RWPE2 (cell line): Measurements from ENCODE around the gene PAXX.

ENCODE experiments used
- ATAC-seq: fragments of 200-7000 bp; cut with Tn5 transposase; 3 replicates; pipeline ENCODE4 v1.9.1; 2021; ENCODE audit warnings: low read depth
- DNase-seq: peaks from one replicate; pipeline ENCODE4 v3.0.0-alpha.2; 2020; ENCODE audit warnings: low spot score
- H3K27ac ChIP-seq: fragments of 450-650 bp; 2 replicates; pipeline ENCODE4 v1.5.1; 2017; ENCODE audit warnings: mild to moderate bottlenecking; ENCODE audit not compliant: poor library complexity, severe bottlenecking
- H3K27me3 ChIP-seq: fragments of 250-450 bp; sonication (Bioruptor Pico); 2 replicates; pipeline ENCODE4 v1.5.1; 2021; ENCODE audit warnings: mild to moderate bottlenecking, moderate library complexity; ENCODE audit not compliant: insufficient read depth, poor library complexity, severe bottlenecking
- H3K36me3 ChIP-seq: fragments of 250-450 bp; sonication (Bioruptor Pico); 2 replicates; pipeline ENCODE4 v1.5.1; 2020; ENCODE audit warnings: low read depth, mild to moderate bottlenecking, moderate library complexity
- H3K4me1 ChIP-seq: fragments of 250-450 bp; sonication (Bioruptor Pico); 2 replicates; pipeline ENCODE4 v1.5.1; 2021; ENCODE audit warnings: mild to moderate bottlenecking, moderate library complexity; ENCODE audit not compliant: insufficient read depth, poor library complexity, severe bottlenecking
- H3K4me3 ChIP-seq: fragments of 250-450 bp; sonication (Bioruptor Pico); 2 replicates; pipeline ENCODE4 v1.5.1; 2021; ENCODE audit warnings: mild to moderate bottlenecking, moderate library complexity; ENCODE audit not compliant: severe bottlenecking
- H3K9me3 ChIP-seq: fragments of 250-450 bp; sonication (Bioruptor Pico); 2 replicates; pipeline ENCODE4 v1.5.1; 2021; ENCODE audit warnings: mild to moderate bottlenecking, moderate library complexity; ENCODE audit not compliant: severe bottlenecking
- CTCF ChIP-seq: fragments of 450-650 bp; IDR thresholded peaks from one replicate; pipeline ENCODE4 v1.5.1; 2017; ENCODE audit warnings: mild to moderate bottlenecking, moderate library complexity; ENCODE audit not compliant: poor library complexity, severe bottlenecking

Gene PAXX

GRCh38 chr9:137037483-137037882, 45.3 kb downstream of the PAXX start:
- Histone ChIP-seq H3K4me3 (no peak overlapping the region), H3K27ac (no peak overlapping the region)

GRCh38 chr9:137038916-137039315, 46.7 kb downstream of the PAXX start:
- DNase-seq = no peak
- TF ChIP-seq CTCF = no peak

More at GRCh38 chr9:137037483-137037882, 45.3 kb downstream of the PAXX start:
- H3K27me3 ChIP-seq = no peaks in the 10 kb centered on the region
- no peak for TF ChIP-seq CTCF
- ATAC-seq (no peak), DNase-seq (no peak)
- peaks cover 9% of the 10 kb centered on the region for H3K36me3 ChIP-seq
- H3K9me3 ChIP-seq = no peaks in the 10 kb centered on the region
- peaks cover 4% of the 10 kb centered on the region for H3K4me1 ChIP-seq

GRCh38 chr9:137039611-137040366, 47.6 kb downstream of the PAXX start:
- DNase-seq (no peak), ATAC-seq (no peak)

More at GRCh38 chr9:137038916-137039315, 46.7 kb downstream of the PAXX start:
- Histone ChIP-seq H3K36me3 (peaks cover 9% of the 10 kb centered on the region), H3K4me1 (peaks cover 4% of the 10 kb centered on the region), H3K4me3 (no peak overlapping the region), H3K27me3 (no peaks in the 10 kb centered on the region), H3K27ac (no peak overlapping the region), H3K9me3 (no peaks in the 10 kb centered on the region)
- ATAC-seq = no peak

GRCh38 chr9:137040568-137040967, 48.3 kb downstream of the PAXX start:
- Histone ChIP-seq H3K4me1 (no peaks in the 10 kb centered on the region), H3K27ac (no peak overlapping the region), H3K9me3 (no peaks in the 10 kb centered on the region), H3K36me3 (peaks cover 9% of the 10 kb centered on the region), H3K4me3 (no peak overlapping the region), H3K27me3 (no peaks in the 10 kb centered on the region)
- TF ChIP-seq CTCF = no peak
- DNase-seq (no peak), ATAC-seq (no peak)

More at GRCh38 chr9:137039611-137040366, 47.6 kb downstream of the PAXX start:
- Histone ChIP-seq H3K27me3 (no peaks in the 10 kb centered on the region), H3K36me3 (peaks cover 9% of the 10 kb centered on the region), H3K4me1 (peaks cover under 1% of the 10 kb centered on the region), H3K27ac (no peak overlapping the region), H3K4me3 (no peak overlapping the region), H3K9me3 (no peaks in the 10 kb centered on the region)
- no peak for TF ChIP-seq CTCF

- no peaks in the 10 kb centered on the region for H3K4me1 ChIP-seq
- no peak for TF ChIP-seq CTCF
Observed at GRCh38 chr9:137041124-137041523, 48.9 kb downstream of the PAXX start.

More at GRCh38 chr9:137041124-137041523, 48.9 kb downstream of the PAXX start:
- Histone ChIP-seq H3K36me3 (peaks cover 9% of the 10 kb centered on the region), H3K27me3 (no peaks in the 10 kb centered on the region), H3K9me3 (no peaks in the 10 kb centered on the region), H3K4me3 (no peak overlapping the region), H3K27ac (no peak overlapping the region)
- DNase-seq (no peak), ATAC-seq (no peak)
